GM13977 (cell line): Measurements from ENCODE around the gene COA3.

Source experiments
- DNase-seq: peaks from one replicate; pipeline ENCODE4 v3.0.0; 2012; ENCODE audit warnings: low spot score
- CTCF ChIP-seq: IDR thresholded peaks from 2 replicates; pipeline ENCODE4 v1.5.1; 2012; ENCODE audit warnings: mild to moderate bottlenecking, control low read depth; ENCODE audit not compliant: insufficient read depth; ENCODE audit errors: extremely low read depth, missing control alignments
- in situ Hi-C: fragments of 300-500 bp; cut with MboI; formaldehyde crosslinking; loops from one replicate; pipeline ENCODE4 v1.12.0; 2022; ENCODE audit warnings: low sequenced_read_pairs, low pct_unique_long_range_greater_than_20kb, mixed read lengths, inconsistent platforms; ENCODE audit not compliant: unreplicated experiment

The COA3 gene

DNA sequence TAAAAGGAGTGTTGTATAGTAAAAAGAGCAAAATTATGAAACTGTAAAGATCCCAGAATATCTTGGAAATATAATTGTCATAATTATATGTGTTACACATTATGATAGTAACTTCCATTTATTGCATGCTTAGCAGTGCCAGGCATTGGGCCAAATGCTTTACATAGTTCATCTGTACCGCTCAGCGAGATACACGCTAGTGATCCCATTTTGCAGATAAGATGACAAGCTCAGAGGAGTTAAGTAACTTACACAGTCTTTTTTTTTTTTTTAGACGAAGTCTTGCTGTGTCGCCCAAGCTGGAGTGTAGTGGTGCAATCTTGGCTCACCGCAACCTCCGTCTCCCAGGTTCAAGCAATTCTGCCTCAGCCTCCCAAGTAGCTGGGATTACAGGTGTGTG is 46.9 kb downstream of the COA3 start:
- in situ Hi-C loops: no loop called here
- no peak for DNase-seq
- no peak for TF ChIP-seq CTCF

DNA sequence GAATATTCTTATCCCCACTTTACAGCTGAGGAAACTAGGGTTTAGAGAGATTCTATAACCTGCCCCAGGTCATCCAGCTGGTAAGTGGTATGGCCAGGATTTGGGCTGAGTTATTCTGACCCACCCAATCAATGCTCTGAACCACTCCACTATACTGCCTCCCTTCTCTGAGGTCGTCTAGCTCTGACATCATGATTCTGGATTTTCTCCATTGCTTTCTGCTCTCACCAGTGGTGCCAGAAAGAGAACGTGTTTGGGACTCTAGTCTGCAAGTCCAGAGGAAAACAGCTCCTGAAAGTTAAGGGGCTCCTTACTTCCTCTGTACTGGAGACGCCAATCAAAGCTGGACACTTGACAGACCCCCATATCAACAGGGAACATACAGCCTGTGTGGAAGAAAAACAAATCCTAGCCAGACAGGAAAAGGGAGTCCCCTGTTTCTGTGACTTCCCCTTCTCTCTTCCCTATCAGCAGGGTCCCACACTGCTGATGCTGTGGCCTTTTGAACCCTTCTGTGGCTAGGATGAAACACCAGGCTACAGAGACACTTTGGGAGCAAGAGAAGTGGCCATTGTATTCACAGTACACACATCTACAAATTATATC is 47.7 kb downstream of the COA3 start:
- DNase-seq: no peak
- no peak for TF ChIP-seq CTCF
- in situ Hi-C loops: no loop called here

DNA sequence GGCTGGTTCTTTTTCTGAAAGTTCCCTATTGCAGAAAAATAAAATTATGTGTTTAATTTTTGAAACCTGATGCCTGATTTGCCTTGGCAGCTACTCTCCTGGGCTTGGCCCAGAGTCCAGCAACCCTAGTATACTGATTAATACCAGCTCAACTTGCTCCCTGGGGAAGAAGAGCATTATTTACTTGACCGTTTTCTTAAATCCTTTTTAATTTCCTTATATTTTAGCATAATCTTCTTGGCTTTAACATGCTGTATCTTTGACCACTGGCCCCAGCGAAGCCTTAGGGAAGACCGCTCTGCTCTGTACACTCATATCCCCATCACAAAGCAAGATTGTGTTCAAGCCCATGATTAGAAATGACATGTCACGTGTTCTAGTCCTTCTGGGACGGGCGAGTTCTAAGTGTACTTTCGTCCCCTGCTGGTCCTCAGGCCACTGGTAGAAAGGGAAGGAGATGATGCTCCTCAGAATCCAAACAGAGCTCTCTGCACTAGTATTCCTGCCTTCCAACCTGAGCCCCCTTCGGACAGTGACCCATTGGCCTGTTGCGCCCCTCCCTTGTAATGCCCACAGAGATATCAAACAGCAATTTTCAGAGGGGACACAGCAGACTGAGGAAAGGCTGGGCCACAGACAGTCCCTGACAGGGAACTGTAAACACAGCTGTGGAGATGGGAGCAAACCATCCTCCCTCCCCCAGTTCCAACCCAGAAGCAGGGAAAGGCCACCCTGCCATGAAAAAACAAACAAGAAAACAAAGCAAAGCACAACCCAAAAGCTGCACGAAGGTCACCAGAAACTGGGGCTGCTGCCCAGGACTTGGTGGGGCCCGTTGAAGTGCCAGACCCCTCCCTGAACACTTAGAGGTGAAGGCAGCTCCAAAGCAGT is 49.4 kb downstream of the COA3 start:
- in situ Hi-C loops: no loop called here
- no peak for DNase-seq
- no peak for TF ChIP-seq CTCF

GRCh38 chr17:42748202-42748907 is 50.1 kb downstream of the COA3 start:
- no peak for DNase-seq
- no peak for TF ChIP-seq CTCF
- in situ Hi-C loops: no loop called here
